Neural cell (in vitro differentiated cells): ENCODE measurements around the gene MFRP. TPM values are rescaled to one million over a fixed set of nuclear protein-coding genes. Genes with fewer than 3 reads are reported as not detected.

Experiments
- H2AFZ ChIP-seq: fragments of 200-600, 300-800 bp; sonication (generic), shearing (Covaris generic); 2 replicates; pipeline ENCODE4 v1.6.0; 2014; ENCODE audit warnings: low read depth, mild to moderate bottlenecking, antibody characterized with exemption, low read length, moderate library complexity
- H3F3A ChIP-seq: fragments of 200-600 bp; shearing (Covaris generic); 2 replicates; pipeline ENCODE4 v1.6.1; 2016; ENCODE audit warnings: mild to moderate bottlenecking, moderate library complexity, mixed read lengths, antibody characterized with exemption, low read length; ENCODE audit not compliant: insufficient read depth, poor library complexity, severe bottlenecking
- H3K27ac ChIP-seq: fragments of 200-600, 300-800 bp; sonication (generic), shearing (Covaris generic); 2 replicates; pipeline ENCODE4 v1.5.1; 2014; ENCODE audit warnings: mild to moderate bottlenecking, low read length, moderate library complexity
- H3K27me3 ChIP-seq: fragments of 300-800, 200-600 bp; sonication (generic), shearing (Covaris generic); 2 replicates; pipeline ENCODE4 v1.6.0; 2014; ENCODE audit warnings: mild to moderate bottlenecking, low read depth, low read length, moderate library complexity; ENCODE audit not compliant: insufficient read depth
- H3K36me3 ChIP-seq: fragments of 300-800, 200-600 bp; sonication (generic), shearing (Covaris generic); 2 replicates; pipeline ENCODE4 v1.5.1; 2014; ENCODE audit warnings: mild to moderate bottlenecking, antibody characterized with exemption, low read length, moderate library complexity; ENCODE audit not compliant: insufficient read depth
- H3K4me2 ChIP-seq: fragments of 300-800, 200-600 bp; sonication (generic), shearing (Covaris generic); 2 replicates; pipeline ENCODE4 v1.6.0; 2014; ENCODE audit warnings: mild to moderate bottlenecking, low read length
- H3K4me3 ChIP-seq: fragments of 300-800, 200-600 bp; sonication (generic), shearing (Covaris generic); 2 replicates; pipeline ENCODE4 v1.5.1; 2014; ENCODE audit warnings: mild to moderate bottlenecking, low read length, moderate library complexity
- H3K79me2 ChIP-seq: fragments of 200-600 bp; shearing (Covaris generic); replicated peaks from 2 replicates; pipeline ENCODE4 v1.6.0; 2014; ENCODE audit warnings: mild to moderate bottlenecking, low read length, moderate library complexity; ENCODE audit not compliant: insufficient read depth
- H3K9ac ChIP-seq: fragments of 300-800, 200-600 bp; sonication (generic), shearing (Covaris generic); 2 replicates; pipeline ENCODE4 v1.6.1; 2016; ENCODE audit warnings: mild to moderate bottlenecking, low read length, mixed read lengths
- H3K9me2 ChIP-seq: fragments of 200-600 bp; shearing (Covaris generic); 2 replicates; pipeline ENCODE4 v1.6.1; 2016; ENCODE audit warnings: mild to moderate bottlenecking, low read length, mixed read lengths; ENCODE audit not compliant: insufficient read depth
- H3K9me3 ChIP-seq: fragments of 200-600, 300-800 bp; sonication (generic), shearing (Covaris generic); 2 replicates; pipeline ENCODE4 v1.6.1; 2016; ENCODE audit warnings: mild to moderate bottlenecking, mixed run types, low read length, moderate library complexity, mixed read lengths
- H4K20me1 ChIP-seq: fragments of 200-600 bp; shearing (Covaris generic); 2 replicates; pipeline ENCODE4 v1.6.1; 2016; ENCODE audit warnings: mild to moderate bottlenecking, mixed run types; ENCODE audit not compliant: insufficient read depth
- CTCF ChIP-seq: fragments of 450-650 bp; IDR thresholded peaks from 2 replicates; pipeline ENCODE4 v1.5.1; 2014; ENCODE audit warnings: antibody characterized with exemption, mild to moderate bottlenecking, moderate library complexity; ENCODE audit not compliant: poor library complexity, severe bottlenecking
- EP300 ChIP-seq: fragments of 450-650 bp; conservative IDR thresholded peaks from 2 replicates; pipeline ENCODE4 v1.6.1; 2014; ENCODE audit warnings: antibody characterized with exemption, mild to moderate bottlenecking, moderate library complexity; ENCODE audit not compliant: poor library complexity, severe bottlenecking
- EZH2 ChIP-seq: fragments of 200-600, 300-800 bp; shearing (Covaris generic), sonication (generic); IDR thresholded peaks from 2 replicates; pipeline ENCODE4 v1.6.1; 2014; ENCODE audit warnings: antibody characterized with exemption, low read length, borderline replicate concordance, mild to moderate bottlenecking; ENCODE audit not compliant: insufficient read depth, poor library complexity, severe bottlenecking
- MXI1 ChIP-seq: fragments of 450-650 bp; conservative IDR thresholded peaks from 2 replicates; pipeline ENCODE4 v1.6.1; 2014; ENCODE audit warnings: antibody characterized with exemption, mild to moderate bottlenecking; ENCODE audit not compliant: poor library complexity, severe bottlenecking
- POLR2AphosphoS5 ChIP-seq: IDR thresholded peaks from 2 replicates; pipeline ENCODE4 v1.6.1; 2012
- RAD21 ChIP-seq: fragments of 450-650 bp; conservative IDR thresholded peaks from 2 replicates; pipeline ENCODE4 v1.6.1; 2014; ENCODE audit warnings: antibody characterized with exemption, mild to moderate bottlenecking, moderate library complexity
- REST ChIP-seq: IDR thresholded peaks from 2 replicates; pipeline ENCODE4 v1.6.1; 2012; ENCODE audit warnings: borderline replicate concordance
- SMC3 ChIP-seq: fragments of 450-650 bp; conservative IDR thresholded peaks from 2 replicates; pipeline ENCODE4 v1.6.1; 2014; ENCODE audit warnings: antibody characterized with exemption, mild to moderate bottlenecking, moderate library complexity; ENCODE audit not compliant: poor library complexity
- TAF1 ChIP-seq: IDR thresholded peaks from 2 replicates; pipeline ENCODE4 v1.6.1; 2012; ENCODE audit warnings: low read depth
- polyA plus RNA-seq: library from polyadenylated mRNA; depleted of rRNA; stranded (reverse); fragments of >200 nt; gene quantifications from 2 replicates; pipeline ENCODE4 v1.2.3, GENCODE V29; 2014

MFRP gene
- polyA plus RNA-seq, 1 donor from 2014 or later, result not detected

- Histone ChIP-seq H3K9ac (no peak overlapping the region), H3K27me3 (peaks cover 10% of the 10 kb centered on the region), H3K27ac (no peak overlapping the region), H3K9me3 (no peaks in the 10 kb centered on the region), H3K79me2 (no peaks in the 10 kb centered on the region), H3K4me3 (no peak overlapping the region), H2AFZ (no peak overlapping the region), H3K9me2 (no peaks in the 10 kb centered on the region), H4K20me1 (no peaks in the 10 kb centered on the region), H3F3A (no peaks in the 10 kb centered on the region), H3K4me2 (no peak overlapping the region), H3K36me3 (no peaks in the 10 kb centered on the region)
- TF ChIP-seq RAD21 (no peak), TAF1 (no peak), EZH2 (no peak), MXI1 (no peak), EP300 (no peak), POLR2AphosphoS5 (no peak), SMC3 (no peak), CTCF (no peak), REST (no peak)
Observed at GRCh38 chr11:119377112-119377901, 30.8 kb upstream of the MFRP start.

DNA sequence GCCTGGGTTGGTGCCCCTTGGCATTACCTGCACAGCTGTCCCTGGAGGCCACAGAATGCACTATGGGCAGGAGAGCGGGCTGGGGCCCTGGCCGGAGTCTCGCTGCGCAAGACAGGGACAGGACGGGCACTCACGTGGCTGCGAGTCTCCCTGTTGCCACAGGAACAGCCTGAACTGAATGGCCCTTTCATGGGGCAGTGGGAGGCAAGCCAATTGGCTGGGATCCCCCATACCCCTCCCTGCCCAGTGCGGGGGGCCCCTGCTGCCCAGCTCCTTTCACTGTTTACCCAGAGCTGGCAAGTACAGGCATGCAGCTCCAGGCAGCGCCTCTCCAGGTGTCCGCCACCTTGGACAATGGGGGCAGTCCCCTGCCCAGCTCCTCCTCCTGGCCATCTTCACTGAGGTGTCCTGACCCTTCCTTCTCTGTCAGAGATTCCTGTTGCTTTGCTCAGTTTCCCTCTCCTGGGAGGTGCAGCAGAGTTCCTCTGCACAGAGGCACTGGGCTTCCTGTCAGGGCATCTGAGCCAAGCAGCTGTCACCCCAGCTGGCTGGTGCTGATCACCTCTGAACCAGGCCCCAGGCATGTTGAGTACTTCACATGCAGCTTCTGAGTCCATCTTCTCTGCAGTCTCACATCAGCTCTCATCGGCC lies 29.8 kb upstream of the MFRP start:
- H3K27ac ChIP-seq, result no peak overlapping the region
- TF ChIP-seq POLR2AphosphoS5 (no peak), CTCF (no peak)
- H4K20me1 ChIP-seq, result no peaks in the 10 kb centered on the region
- H3F3A ChIP-seq, result no peaks in the 10 kb centered on the region
- H3K36me3 ChIP-seq, result no peaks in the 10 kb centered on the region
- H3K4me2 ChIP-seq, result no peak overlapping the region
- no peaks in the 10 kb centered on the region for H3K9me3 ChIP-seq
- peaks cover 10% of the 10 kb centered on the region for H3K27me3 ChIP-seq
- no peak overlapping the region for H3K9ac ChIP-seq
- no peak overlapping the region for H3K4me3 ChIP-seq
- H3K9me2 ChIP-seq, result no peaks in the 10 kb centered on the region
- no peaks in the 10 kb centered on the region for H3K79me2 ChIP-seq
- no peak overlapping the region for H2AFZ ChIP-seq
